Trophoblast cell (in vitro differentiated cells and primary cell): Measurements from ENCODE around the gene PAK6. TPM values are rescaled to one million over a fixed set of nuclear protein-coding genes. Genes with fewer than 3 reads are reported as not detected.

ENCODE experiments used
- DNase-seq, 2 donors: peaks; one replicate each; pipeline ENCODE4 v3.0.0-alpha.2; 2016
- H2AFZ ChIP-seq: 2 replicates; pipeline ENCODE4 v1.6.1; 2013; ENCODE audit warnings: low read length, moderate library complexity, mild to moderate bottlenecking; ENCODE audit not compliant: insufficient read depth, poor library complexity
- H2AK5ac ChIP-seq: 2 replicates; pipeline ENCODE4 v1.6.1; 2013; ENCODE audit warnings: mild to moderate bottlenecking, low read length
- H2BK120ac ChIP-seq: 2 replicates; pipeline ENCODE4 v1.6.1; 2013; ENCODE audit warnings: low read length, mild to moderate bottlenecking, moderate library complexity; ENCODE audit not compliant: insufficient read depth, poor library complexity
- H2BK12ac ChIP-seq: 2 replicates; pipeline ENCODE4 v1.6.1; 2013; ENCODE audit warnings: mild to moderate bottlenecking, low read length, moderate library complexity
- H2BK5ac ChIP-seq: 2 replicates; pipeline ENCODE4 v1.6.1; 2013; ENCODE audit warnings: low read length, low read depth, moderate library complexity, mild to moderate bottlenecking; ENCODE audit not compliant: poor library complexity
- H3K14ac ChIP-seq: 2 replicates; pipeline ENCODE4 v1.6.1; 2013; ENCODE audit warnings: mild to moderate bottlenecking, low read length
- H3K18ac ChIP-seq: 2 replicates; pipeline ENCODE4 v1.6.1; 2013; ENCODE audit warnings: mild to moderate bottlenecking, low read length
- H3K23ac ChIP-seq: 2 replicates; pipeline ENCODE4 v1.6.1; 2013; ENCODE audit warnings: low read length
- H3K27ac ChIP-seq: 2 replicates; pipeline ENCODE4 v1.5.1; 2013; ENCODE audit warnings: low read depth, mild to moderate bottlenecking, inconsistent platforms, low read length, moderate library complexity
- H3K27me3 ChIP-seq: 2 replicates; pipeline ENCODE4 v1.6.1; 2013; ENCODE audit warnings: inconsistent platforms, mild to moderate bottlenecking, low read length, moderate library complexity; ENCODE audit not compliant: insufficient read depth
- H3K36me3 ChIP-seq, 2 experiments: 1 replicate in 1 of 2; 2 replicates in 1 of 2; pipeline ENCODE4 v1.6.1; 2013; ENCODE audit warnings: low read length in 2 of 2, mild to moderate bottlenecking in 2 of 2, moderate library complexity in 1 of 2; ENCODE audit not compliant: insufficient read depth in 2 of 2, control insufficient read depth in 1 of 2
- H3K4ac ChIP-seq: 2 replicates; pipeline ENCODE4 v1.6.1; 2013; ENCODE audit warnings: low read depth, mild to moderate bottlenecking, low read length, moderate library complexity
- H3K4me1 ChIP-seq, 2 experiments: 1 replicate in 1 of 2; 2 replicates in 1 of 2; pipeline ENCODE4 v1.6.1; 2013; ENCODE audit warnings: low read length in 2 of 2, mild to moderate bottlenecking in 2 of 2, moderate library complexity in 1 of 2; ENCODE audit not compliant: insufficient read depth in 2 of 2, control insufficient read depth in 1 of 2
- H3K4me2 ChIP-seq: 2 replicates; pipeline ENCODE4 v1.6.1; 2013; ENCODE audit warnings: inconsistent platforms, mild to moderate bottlenecking, low read length, moderate library complexity
- H3K4me3 ChIP-seq: 2 replicates; pipeline ENCODE4 v1.5.1; 2013; ENCODE audit warnings: mild to moderate bottlenecking, low read depth, low read length, inconsistent platforms
- H3K79me1 ChIP-seq: one replicate; pipeline ENCODE4 v1.6.1; 2013; ENCODE audit warnings: low read length
- H3K79me2 ChIP-seq: 2 replicates; pipeline ENCODE4 v1.6.1; 2013; ENCODE audit warnings: low read length, mild to moderate bottlenecking; ENCODE audit not compliant: control insufficient read depth, insufficient read depth, poor library complexity
- H3K9ac ChIP-seq: 2 replicates; pipeline ENCODE4 v1.6.1; 2013; ENCODE audit warnings: mild to moderate bottlenecking, low read length
- H3K9me3 ChIP-seq: 2 replicates; pipeline ENCODE4 v1.6.1; 2013; ENCODE audit warnings: low read depth, mild to moderate bottlenecking, control low read depth, inconsistent platforms, low read length; ENCODE audit not compliant: insufficient read depth
- H4K12ac ChIP-seq: 2 replicates; pipeline ENCODE4 v1.6.1; 2013; ENCODE audit warnings: low read depth, mild to moderate bottlenecking, low read length, moderate library complexity
- H4K8ac ChIP-seq: 2 replicates; pipeline ENCODE4 v1.6.1; 2013; ENCODE audit warnings: low read depth, mild to moderate bottlenecking, low read length, moderate library complexity
- H4K91ac ChIP-seq: one replicate; pipeline ENCODE4 v1.6.1; 2013; ENCODE audit warnings: low read depth, mild to moderate bottlenecking, low read length, moderate library complexity
- WGBS: extraction: QIAGEN DNeasy Blood & Tissue Kit; methylation state at CpG from one replicate; pipeline ENCODE4 v1.1.7; 2013; ENCODE audit warnings: missing lambda C conversion rate; ENCODE audit not compliant: insufficient read length, insufficient coverage; ENCODE audit errors: extremely low coverage; 5-methylcytosine and 5-hydroxymethylcytosine counted together
- polyA plus RNA-seq: library from polyadenylated mRNA; stranded (reverse); fragments of 200-250 nt; gene quantifications from 2 replicates; pipeline ENCODE4 v1.2.3, GENCODE V29; 2013

The PAK6 gene
- 8.4 and 8.5 TPM in 2 replicates for polyA plus RNA-seq

DNA sequence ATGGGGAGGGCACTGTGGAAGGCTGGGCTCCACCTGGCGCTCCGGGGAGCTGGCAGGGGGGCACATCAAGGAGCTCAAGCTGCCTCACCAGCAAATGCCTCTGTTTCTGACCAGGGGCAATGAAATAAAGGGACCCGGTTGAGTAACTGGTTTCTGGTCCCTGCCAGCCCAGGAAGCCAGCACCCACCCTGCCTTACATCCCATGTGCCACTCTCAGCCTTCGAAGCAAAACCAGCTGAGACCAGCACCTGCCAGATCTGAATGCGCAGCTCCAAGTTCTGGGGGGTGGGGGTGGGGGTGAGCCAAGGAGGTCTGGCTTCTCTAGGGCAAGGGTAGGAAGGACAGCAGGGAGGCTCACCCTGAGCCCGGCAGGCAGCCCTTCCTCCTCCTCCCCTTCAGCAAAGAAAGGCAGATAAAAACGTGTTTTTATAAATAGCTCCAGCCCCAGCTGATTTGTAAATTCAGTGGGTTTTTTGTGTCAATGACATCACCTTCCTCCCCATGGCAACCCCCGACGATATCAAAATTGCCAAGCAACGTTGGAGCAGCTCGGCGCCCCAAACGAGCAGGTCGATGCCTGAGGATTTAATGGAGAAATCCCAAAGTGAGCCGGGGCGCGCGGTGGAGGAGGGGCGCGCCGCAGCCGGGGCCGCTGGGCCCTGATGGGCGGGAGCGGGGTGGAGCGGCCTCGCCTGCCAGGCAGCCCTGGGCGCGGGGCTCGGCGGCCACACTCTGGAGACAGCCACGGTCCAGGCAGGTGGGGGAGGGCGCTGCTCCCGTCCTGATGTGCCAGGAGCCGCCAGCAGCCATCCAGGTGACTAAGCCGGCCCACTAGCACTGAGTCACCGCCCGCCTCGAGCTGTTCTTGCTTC is at the start of gene PAK6:
Gene PAK6, plus strand, starts transcription at position 532 of the 872 bp plus-strand sequence. CDS start 25,723 bp downstream, outside the sequence.
- H2AK5ac ChIP-seq, result peak within 1 kb of the TSS; percentile 71
- H3K4ac ChIP-seq, result no peak within 1 kb of the TSS
- H3K14ac ChIP-seq, result peak within 1 kb of the TSS; percentile 56
- peak within 1 kb of the TSS; percentile 52 for H3K18ac ChIP-seq
- H2BK120ac ChIP-seq, result peak within 1 kb of the TSS; percentile 28
- peaks cover 24 to 27% of the 10 kb centered on the region in 2 experiments for H3K4me1 ChIP-seq
- H2BK12ac ChIP-seq, result peak within 1 kb of the TSS; percentile 85
- H3K4me2 ChIP-seq, result peak within 1 kb of the TSS; percentile 59
- H2BK5ac ChIP-seq, result no peak within 1 kb of the TSS
- peaks cover 14% of the 10 kb centered on the region for H3K79me1 ChIP-seq
- H3K27ac ChIP-seq, result no peak within 1 kb of the TSS
- no CpG with 5 or more reads among the region's 39 CpGs for WGBS
- H4K8ac ChIP-seq, result peak within 1 kb of the TSS; percentile 47
- peak within 1 kb of the TSS; percentile 20 for H2AFZ ChIP-seq
- peak; percentile 88 to 90 for DNase-seq
- peaks cover 2% of the 10 kb centered on the region for H3K9me3 ChIP-seq
- H3K4me3 ChIP-seq, result peak within 1 kb of the TSS; percentile 25
- no peak within 1 kb of the TSS for H4K12ac ChIP-seq
- H4K91ac ChIP-seq, result peak within 1 kb of the TSS; percentile 67
- no peaks in the 10 kb centered on the region for H3K79me2 ChIP-seq
- no peak within 1 kb of the TSS for H3K23ac ChIP-seq
- no peak within 1 kb of the TSS for H3K9ac ChIP-seq
- no peaks in the 10 kb centered on the region for H3K36me3 ChIP-seq
- no peaks in the 10 kb centered on the region for H3K27me3 ChIP-seq

DNA sequence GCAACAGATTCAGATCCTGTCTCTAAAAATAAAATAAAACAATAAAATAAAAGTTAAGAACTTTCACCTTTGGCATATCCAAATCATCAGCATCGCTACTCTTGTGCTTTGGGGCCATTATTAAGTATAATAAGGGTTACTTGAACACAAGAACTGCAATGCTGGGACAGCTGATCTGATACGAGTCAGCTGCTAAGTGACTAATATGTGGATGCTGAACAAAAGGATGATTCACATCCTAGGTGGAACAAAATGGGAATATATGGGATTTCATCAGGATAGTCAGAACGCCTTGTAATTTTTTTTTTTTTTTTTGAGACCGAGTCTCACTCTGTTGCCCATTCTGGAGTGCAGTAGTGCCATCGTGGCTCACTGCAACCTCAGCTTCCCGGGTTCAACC is 48.3 kb upstream of the PAK6 start:
- no peaks in the 10 kb centered on the region for H3K27me3 ChIP-seq
- H3K27ac ChIP-seq, result no peak overlapping the region
- H3K4me2 ChIP-seq, result no peak overlapping the region
- no peaks in the 10 kb centered on the region for H3K79me2 ChIP-seq
- no peak overlapping the region for H3K9ac ChIP-seq
- no peak overlapping the region for H2BK12ac ChIP-seq
- no peak overlapping the region for H3K23ac ChIP-seq
- H2AFZ ChIP-seq, result no peak overlapping the region
- H3K9me3 ChIP-seq, result no peaks in the 10 kb centered on the region
- no peaks in the 10 kb centered on the region for H3K4me1 ChIP-seq
- H3K4ac ChIP-seq, result no peak overlapping the region
- no peak overlapping the region for H4K8ac ChIP-seq
- H2BK5ac ChIP-seq, result no peak overlapping the region
- H3K14ac ChIP-seq, result no peak overlapping the region
- no peak overlapping the region for H4K12ac ChIP-seq
- no CpG with 5 or more reads among the region's 6 CpGs for WGBS
- H4K91ac ChIP-seq, result no peak overlapping the region
- H2AK5ac ChIP-seq, result no peak overlapping the region
- no peak overlapping the region for H2BK120ac ChIP-seq
- peak in 1 of 2 donors; percentile 1 for DNase-seq
- peaks cover 17 to 21% of the 10 kb centered on the region in 2 experiments for H3K36me3 ChIP-seq
- no peak overlapping the region for H3K18ac ChIP-seq
- no peak overlapping the region for H3K4me3 ChIP-seq
- H3K79me1 ChIP-seq, result no peaks in the 10 kb centered on the region

DNA sequence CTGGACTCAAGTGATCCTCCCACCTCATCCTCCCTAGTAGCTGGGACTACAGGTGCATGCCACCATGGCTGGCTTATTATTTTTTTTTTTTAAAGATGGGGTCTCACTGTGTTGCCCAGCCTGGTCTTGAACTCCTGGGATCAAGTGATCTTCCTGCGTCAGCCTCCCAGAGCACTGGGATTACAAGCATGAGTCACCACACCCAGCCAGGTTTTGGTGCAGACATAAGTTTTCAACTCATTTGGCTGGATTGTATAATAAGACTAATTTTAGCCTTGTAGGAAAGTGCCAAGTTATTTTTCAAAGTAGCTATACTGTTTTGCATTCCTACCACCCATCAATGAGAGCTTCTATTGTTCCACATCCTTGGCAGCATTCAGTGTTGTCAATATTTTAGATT is 45.9 kb upstream of the PAK6 start:
- Histone ChIP-seq H3K79me2 (no peaks in the 10 kb centered on the region), H3K36me3 (peaks cover 14 to 19% of the 10 kb centered on the region in 2 experiments), H4K12ac (no peak overlapping the region), H2BK120ac (no peak overlapping the region), H3K27ac (no peak overlapping the region), H3K18ac (no peak overlapping the region), H3K4me2 (no peak overlapping the region), H4K8ac (no peak overlapping the region), H3K9me3 (no peaks in the 10 kb centered on the region), H3K27me3 (no peaks in the 10 kb centered on the region), H2BK12ac (no peak overlapping the region), H3K4me1 (no peaks in the 10 kb centered on the region), H2AK5ac (no peak overlapping the region), H4K91ac (no peak overlapping the region), H3K23ac (no peak overlapping the region), H3K4ac (no peak overlapping the region), H2BK5ac (no peak overlapping the region), H3K9ac (no peak overlapping the region), H3K79me1 (no peaks in the 10 kb centered on the region), H3K14ac (no peak overlapping the region), H2AFZ (no peak overlapping the region), H3K4me3 (no peak overlapping the region)
- DNase-seq, result no peak
- no CpG with 5 or more reads among the region's 1 CpG for WGBS

DNA sequence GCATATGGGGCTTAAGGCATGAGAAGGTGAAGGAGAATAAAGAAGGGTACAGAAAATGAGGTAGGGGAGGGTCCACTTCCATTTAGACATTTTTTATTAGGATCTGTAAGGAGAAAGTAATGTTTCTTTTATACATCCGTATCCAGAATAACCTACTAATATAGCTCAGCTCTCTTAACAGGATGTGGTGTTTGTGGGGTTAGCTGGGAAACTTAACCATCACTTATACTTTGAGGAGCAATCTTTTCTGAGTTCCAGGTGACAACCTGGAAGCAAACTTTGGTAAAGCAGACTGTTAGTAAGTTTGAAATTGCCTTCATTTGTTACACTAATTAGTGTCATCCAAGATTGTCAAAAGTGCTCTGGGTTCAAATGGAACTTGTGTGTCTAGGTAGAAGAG is 41.4 kb upstream of the PAK6 start:
- Histone ChIP-seq H4K91ac (no peak overlapping the region), H3K79me1 (no peaks in the 10 kb centered on the region), H3K9ac (no peak overlapping the region), H3K27me3 (no peaks in the 10 kb centered on the region), H3K4me2 (no peak overlapping the region), H2AFZ (no peak overlapping the region), H2BK5ac (no peak overlapping the region), H2BK12ac (no peak overlapping the region), H3K4ac (no peak overlapping the region), H2BK120ac (no peak overlapping the region), H4K12ac (no peak overlapping the region), H3K4me1 (no peaks in the 10 kb centered on the region), H3K9me3 (no peaks in the 10 kb centered on the region), H3K23ac (no peak overlapping the region), H3K36me3 (peaks cover 4 to 12% of the 10 kb centered on the region in 2 experiments), H2AK5ac (no peak overlapping the region), H3K4me3 (no peak overlapping the region), H3K14ac (no peak overlapping the region), H3K79me2 (no peaks in the 10 kb centered on the region), H3K27ac (no peak overlapping the region), H3K18ac (no peak overlapping the region), H4K8ac (no peak overlapping the region)
- WGBS, result no CpG with 5 or more reads among the region's 1 CpG
- DNase-seq, result no peak
